HG02885 (cell line): ENCODE data around the gene TRPC1.

Source experiments
- ATAC-seq: cut with Tn5 transposase; IDR thresholded peaks from one replicate; pipeline ENCODE4 v1.9.1; 2021; ENCODE audit warnings: mild to moderate bottlenecking; ENCODE audit not compliant: unreplicated experiment, poor library complexity

Gene TRPC1

GRCh38 chr3:142819179-142819578 lies 95.3 kb downstream of the TRPC1 start:
- ATAC-seq = no peak

- ATAC-seq = peak; percentile 99
Observed at GRCh38 chr3:142828703-142829305, 105.0 kb downstream of the TRPC1 start.

- ATAC-seq = no peak
Observed at GRCh38 chr3:142837526-142837925, 113.7 kb downstream of the TRPC1 start.

- no peak for ATAC-seq
Observed at GRCh38 chr3:142839831-142840230, 116.0 kb downstream of the TRPC1 start.

- peak; percentile 52 for ATAC-seq
Observed at GRCh38 chr3:142844339-142844977, 120.6 kb downstream of the TRPC1 start.

- ATAC-seq = no peak
Observed at GRCh38 chr3:142846779-142847577, 123.1 kb downstream of the TRPC1 start.

- ATAC-seq = no peak
Observed at GRCh38 chr3:142849148-142849547, 125.3 kb downstream of the TRPC1 start.

GRCh38 chr3:142850395-142851023 lies 126.7 kb downstream of the TRPC1 start:
- no peak for ATAC-seq

GRCh38 chr3:142852009-142852408 lies 128.2 kb downstream of the TRPC1 start:
- ATAC-seq = no peak

GRCh38 chr3:142853270-142854168 lies 129.7 kb downstream of the TRPC1 start:
- ATAC-seq = no peak

- no peak for ATAC-seq
Observed at GRCh38 chr3:142857056-142857455, 133.2 kb downstream of the TRPC1 start.
